DMS53 treated with DMSO at 0.1 percent for 48 hours (cell line): ENCODE results near the gene OR10G6.
"Not testable (repeated sequence)": the region's sequence is repeated elsewhere in the genome, so short reads cannot be mapped to it uniquely, and the experiment has no call there.

Experiments
- DNase-seq: peaks from one replicate; lab custom pipeline; 2025; ENCODE audit not compliant: unreplicated experiment; lab: John Stamatoyannopoulos, UW

The OR10G6 gene

GRCh38 chr11:123995119-123995518, at the start of gene OR10G6:
Gene OR10G6 (minus strand): TSS chr11:123995161. CDS start chr11:123995161, 0 bp downstream.
- DNase-seq, result no peak

GRCh38 chr11:124043420-124043819, 48.5 kb upstream of the OR10G6 start:
- no peak for DNase-seq

GRCh38 chr11:124041254-124041653, 46.3 kb upstream of the OR10G6 start, which contains the start of gene OR10G7:
Gene OR10G7 (minus strand): TSS chr11:124041325. CDS start chr11:124039001, 2,324 bp downstream.
- peak; percentile 1 for DNase-seq

- DNase-seq, result no peak
Measured at GRCh38 chr11:124039557-124039956, 44.6 kb upstream of the OR10G6 start.

- DNase-seq, result no peak
Measured at GRCh38 chr11:124036666-124037065, 41.7 kb upstream of the OR10G6 start.

GRCh38 chr11:124026498-124026897, 31.5 kb upstream of the OR10G6 start, which contains the start of gene OR10G8:
Gene OR10G8 (plus strand): TSS chr11:124026798. CDS start chr11:124029623, 2,825 bp downstream.
- no peak for DNase-seq

GRCh38 chr11:124015837-124016236, 20.9 kb upstream of the OR10G6 start:
- DNase-seq, result not testable (repeated sequence)

- no peak for DNase-seq
Measured at GRCh38 chr11:124012697-124013096, 17.7 kb upstream of the OR10G6 start, which contains the start of gene OR10G4. Gene OR10G4 (plus strand): TSS chr11:124012997. CDS start chr11:124015575, 2,578 bp downstream.

GRCh38 chr11:123979311-123979710, 15.7 kb downstream of the OR10G6 start:
- DNase-seq, result no peak

- DNase-seq, result peak; percentile 21
Measured at GRCh38 chr11:123977731-123978347, 17.1 kb downstream of the OR10G6 start, which contains the start of gene OR10S1. Gene OR10S1 (minus strand): TSS chr11:123977781. CDS start chr11:123977664, 117 bp downstream.

GRCh38 chr11:123976770-123977560, 18.0 kb downstream of the OR10G6 start:
- no peak for DNase-seq

- DNase-seq, result no peak
Measured at GRCh38 chr11:123973816-123974215, 21.1 kb downstream of the OR10G6 start.

GRCh38 chr11:123956752-123957151, 38.2 kb downstream of the OR10G6 start:
- no peak for DNase-seq

- no peak for DNase-seq
Measured at GRCh38 chr11:123945132-123945531, 49.8 kb downstream of the OR10G6 start.
